SK-N-MC (cell line): ENCODE data around the gene GINS1.

Experiments
- DNase-seq: peaks from one replicate; pipeline ENCODE4 v3.0.0-alpha.2; 2011; ENCODE audit warnings: low read depth, low spot score
- H3K27ac ChIP-seq: fragments of 200-600 bp; sonication (generic); 2 replicates; pipeline ENCODE4 v1.5.1; 2016; ENCODE audit warnings: mixed run types
- H3K36me3 ChIP-seq: fragments of 200-600 bp; sonication (generic); 2 replicates; pipeline ENCODE4 v1.6.1; 2017; ENCODE audit warnings: antibody characterized with exemption, low read length, mixed read lengths; ENCODE audit not compliant: insufficient read depth
- H3K4me3 ChIP-seq: fragments of 200-600 bp; sonication (generic); 2 replicates; pipeline ENCODE4 v1.5.1; 2016
- H3K9ac ChIP-seq: fragments of 200-600 bp; sonication (generic); 2 replicates; pipeline ENCODE4 v1.8.0; 2017; ENCODE audit warnings: mixed run types, mixed read lengths; ENCODE audit not compliant: insufficient read length
- H3K9me3 ChIP-seq: fragments of 200-600 bp; sonication (generic); 2 replicates; pipeline ENCODE4 v1.6.1; 2017; ENCODE audit warnings: low read depth, mild to moderate bottlenecking, antibody characterized with exemption, low read length, moderate library complexity, mixed read lengths
- EZH2 ChIP-seq: fragments of 200-600 bp; sonication (generic); IDR thresholded peaks from one replicate; pipeline ENCODE4 v1.6.1; 2017; ENCODE audit warnings: antibody characterized with exemption
- FOXP2 ChIP-seq: optimal IDR thresholded peaks from 2 replicates; pipeline ENCODE3; 2011; ENCODE audit warnings: mild to moderate bottlenecking, moderate library complexity; ENCODE audit not compliant: insufficient read depth; ENCODE audit errors: extremely low read length, control extremely low read depth
- POLR2AphosphoS5 ChIP-seq: IDR thresholded peaks from 2 replicates; pipeline ENCODE4 v1.6.1; 2012; ENCODE audit warnings: mild to moderate bottlenecking, low read depth, low read length, borderline replicate concordance

The GINS1 gene

DNA sequence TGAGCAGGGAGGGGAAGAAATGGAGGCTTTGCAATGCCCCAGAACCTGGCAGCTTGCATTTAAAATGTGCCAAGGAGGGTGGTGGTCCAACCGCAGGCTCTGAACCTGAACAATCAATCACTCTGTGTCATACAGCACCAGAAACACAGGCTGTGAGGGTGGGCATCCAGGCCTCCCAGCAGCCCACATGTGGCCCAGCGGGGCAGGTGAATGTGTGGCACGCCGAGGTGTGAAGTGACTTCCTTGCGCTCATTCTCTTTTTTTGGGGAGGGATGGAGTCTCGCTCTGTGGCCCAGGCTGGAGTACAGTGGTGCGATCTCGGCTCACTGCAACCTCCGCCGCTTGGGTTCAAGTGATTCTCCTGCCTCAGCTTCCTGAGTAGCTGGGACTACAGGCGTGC, 80.5 kb downstream of the GINS1 start:
- no peak for DNase-seq
- H3K36me3 ChIP-seq: peaks cover 24% of the 10 kb centered on the region
- no peak overlapping the region for H3K4me3 ChIP-seq

DNA sequence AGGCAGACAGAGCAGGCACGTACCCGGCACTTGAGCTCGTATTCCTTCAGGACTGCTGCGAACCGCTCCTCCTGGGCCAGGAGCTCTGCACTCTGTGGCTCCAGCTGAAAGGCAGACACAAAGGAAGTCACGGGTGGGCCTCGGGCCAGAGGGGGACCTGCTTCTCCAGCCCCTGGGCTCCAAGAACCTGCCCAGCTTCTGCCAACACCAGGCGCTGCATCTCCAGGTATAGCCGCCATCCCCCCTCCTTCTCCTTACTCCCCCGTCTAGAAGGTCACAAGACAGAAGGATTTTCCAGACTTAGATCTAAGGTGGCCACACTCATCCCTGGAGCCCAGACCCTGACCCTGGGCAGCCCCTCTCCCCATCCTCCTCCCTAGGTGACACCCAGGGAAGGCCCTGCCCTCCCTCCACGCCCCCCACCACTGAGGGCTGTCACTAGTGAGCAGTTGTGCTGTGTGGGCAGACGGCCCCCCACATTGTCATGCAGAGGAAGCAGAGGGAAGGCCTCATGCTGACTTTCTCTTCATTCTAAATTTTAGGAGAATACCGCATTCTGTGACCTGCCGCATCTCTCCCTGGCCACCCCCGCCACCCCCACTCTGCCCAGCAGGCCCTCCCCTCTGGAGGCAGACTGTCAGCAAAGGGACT, 81.9 kb downstream of the GINS1 start:
- Histone ChIP-seq H3K9ac (no peak overlapping the region), H3K27ac (no peak overlapping the region), H3K9me3 (no peaks in the 10 kb centered on the region), H3K36me3 (peaks cover 23% of the 10 kb centered on the region), H3K4me3 (no peak overlapping the region)
- DNase-seq: no peak
- no peak for TF ChIP-seq FOXP2
- TF ChIP-seq EZH2: no peak
- no peak for TF ChIP-seq POLR2AphosphoS5

More for the DNA sequence above, 80.5 kb downstream of the GINS1 start:
- no peak for TF ChIP-seq EZH2
- Histone ChIP-seq H3K27ac (no peak overlapping the region), H3K9me3 (no peaks in the 10 kb centered on the region), H3K9ac (no peak overlapping the region)

DNA sequence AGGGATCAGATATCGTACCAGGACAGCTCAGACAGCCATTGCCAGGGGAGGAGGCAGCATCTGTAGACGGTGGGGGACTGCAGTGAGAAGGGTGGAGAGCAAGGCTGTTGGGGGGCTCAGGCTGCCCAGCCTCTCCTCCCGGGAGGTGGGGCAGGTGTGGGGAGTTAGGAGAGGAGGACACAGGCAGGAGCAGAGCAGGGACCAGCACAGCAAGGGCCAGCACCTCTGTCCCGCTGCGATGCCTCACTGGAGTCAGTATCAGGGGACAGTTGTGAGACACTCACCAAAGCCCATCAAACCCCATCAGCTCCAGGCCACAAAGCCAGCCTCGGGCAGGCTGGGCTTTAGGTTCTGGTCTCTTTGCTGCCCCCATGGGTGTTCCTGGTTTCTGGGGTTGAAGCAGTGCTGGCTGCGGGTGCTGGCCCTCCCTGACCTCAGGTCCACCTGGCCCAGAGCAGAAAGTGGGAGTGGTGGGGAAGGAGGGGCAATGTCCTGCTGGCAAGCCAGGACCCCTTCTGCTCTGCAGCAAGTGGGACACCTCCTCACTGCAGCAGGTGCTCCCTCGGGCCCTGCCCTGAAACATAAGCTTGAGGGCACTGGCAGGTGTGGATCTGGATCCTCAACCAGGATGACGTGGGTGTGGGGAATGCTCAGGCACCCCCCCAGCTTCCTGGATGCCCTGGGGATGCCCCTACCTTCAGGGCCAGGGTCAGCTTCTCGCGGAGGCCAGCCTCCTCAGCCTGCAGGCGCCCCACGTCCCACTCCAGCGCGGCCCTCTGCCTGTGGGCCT, 83.4 kb downstream of the GINS1 start:
- TF ChIP-seq POLR2AphosphoS5: no peak
- no peak for TF ChIP-seq EZH2
- no peak for TF ChIP-seq FOXP2
- no peak overlapping the region for H3K27ac ChIP-seq
- no peak overlapping the region for H3K9ac ChIP-seq
- peaks cover 13% of the 10 kb centered on the region for H3K36me3 ChIP-seq
- no peaks in the 10 kb centered on the region for H3K9me3 ChIP-seq
- H3K4me3 ChIP-seq: no peak overlapping the region
- DNase-seq: no peak

DNA sequence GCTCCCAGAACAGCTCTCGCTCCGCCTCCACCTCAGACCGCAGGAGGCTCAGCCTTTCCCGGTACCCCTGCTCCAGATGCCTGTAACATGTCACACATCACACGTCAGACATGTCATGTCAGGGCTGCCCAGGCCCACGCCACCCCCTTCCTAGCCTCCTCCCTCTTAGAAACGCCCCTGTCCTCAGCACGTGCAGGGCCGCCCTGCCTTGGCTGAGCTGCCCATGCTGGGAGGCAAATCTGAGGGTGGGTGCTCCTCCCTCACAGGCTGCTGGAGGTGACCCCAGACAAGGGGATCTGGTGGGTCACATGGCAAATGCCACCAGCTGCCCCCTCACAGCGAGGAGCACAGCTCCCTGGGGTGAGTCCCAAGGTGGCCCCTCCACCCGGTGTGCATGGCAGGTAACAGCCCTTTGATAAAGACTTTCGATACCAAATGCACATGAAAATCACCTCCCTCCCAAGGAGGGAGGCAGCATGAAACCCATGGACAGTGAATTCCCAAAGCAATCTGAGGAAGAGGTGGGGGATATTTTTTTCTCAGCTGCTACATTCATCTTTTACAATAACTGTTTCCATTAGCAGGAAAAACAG, 84.1 kb downstream of the GINS1 start:
- H3K36me3 ChIP-seq: peaks cover 13% of the 10 kb centered on the region
- no peak overlapping the region for H3K9ac ChIP-seq
- no peaks in the 10 kb centered on the region for H3K9me3 ChIP-seq
- no peak overlapping the region for H3K27ac ChIP-seq
- TF ChIP-seq FOXP2: no peak
- TF ChIP-seq POLR2AphosphoS5: no peak
- TF ChIP-seq EZH2: no peak
- no peak for DNase-seq
- H3K4me3 ChIP-seq: no peak overlapping the region

DNA sequence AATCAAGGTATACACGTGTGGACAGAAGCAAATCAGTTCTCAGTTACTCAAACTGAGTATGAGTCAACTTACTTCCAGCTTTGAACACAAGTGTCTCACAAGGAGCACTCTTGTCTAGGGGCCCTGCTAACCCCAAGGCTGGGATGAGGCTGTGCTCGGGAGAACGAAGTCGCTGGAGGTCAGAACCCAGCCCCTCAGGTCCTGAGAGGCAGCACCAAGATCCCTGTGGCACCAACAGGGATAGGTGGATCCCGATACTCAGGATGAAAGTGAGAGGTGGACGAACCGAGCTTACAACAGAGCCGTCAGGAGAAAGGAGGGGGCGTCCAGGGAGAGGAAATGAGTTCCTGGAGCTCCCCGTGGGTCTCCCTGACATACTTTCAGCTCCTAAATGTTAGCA, 85.7 kb downstream of the GINS1 start:
- TF ChIP-seq EZH2 (no peak), POLR2AphosphoS5 (no peak), FOXP2 (no peak)
- Histone ChIP-seq H3K4me3 (no peak overlapping the region), H3K27ac (no peak overlapping the region), H3K36me3 (peaks cover 4% of the 10 kb centered on the region; the same call in 1 of the 2 replicates), H3K9ac (no peak overlapping the region), H3K9me3 (no peaks in the 10 kb centered on the region)
- DNase-seq: no peak

DNA sequence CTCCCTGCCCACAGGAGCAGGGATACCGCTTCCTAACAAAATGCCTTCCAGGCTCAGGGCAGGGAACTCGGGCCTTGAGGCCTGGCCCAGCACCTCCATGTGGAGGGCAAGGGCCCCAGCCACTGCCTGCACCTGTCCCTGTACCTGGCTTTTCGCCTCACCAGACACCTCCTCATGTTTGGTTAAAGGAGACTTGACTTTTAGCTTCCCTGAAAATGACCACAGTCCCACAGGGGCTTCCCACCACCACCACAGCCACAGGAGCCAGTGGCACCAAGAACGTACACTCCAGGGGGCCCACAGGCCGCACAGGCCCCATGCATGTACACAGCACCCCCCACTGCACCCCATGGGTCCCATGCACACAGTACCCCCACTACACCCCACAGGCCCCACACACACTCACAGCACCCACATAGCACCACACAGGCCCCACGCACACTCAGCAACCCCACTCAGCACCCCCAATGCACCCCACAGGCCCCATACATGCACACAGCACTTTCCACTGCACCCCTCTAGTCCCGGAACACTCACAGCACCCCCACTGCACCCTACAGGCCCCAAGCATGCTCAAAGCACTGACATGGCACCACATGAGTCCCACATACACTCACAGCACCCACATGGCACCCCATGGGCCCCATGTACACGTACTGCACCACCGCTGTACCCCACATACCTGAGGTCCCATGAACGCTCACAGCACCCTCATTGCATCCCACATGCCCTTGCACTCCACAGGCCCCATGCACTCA, 86.5 kb downstream of the GINS1 start:
- H3K4me3 ChIP-seq: no peak overlapping the region
- H3K9ac ChIP-seq: no peak overlapping the region
- no peak overlapping the region for H3K27ac ChIP-seq
- DNase-seq: no peak
- TF ChIP-seq POLR2AphosphoS5: no peak
- H3K36me3 ChIP-seq: peaks cover 3% of the 10 kb centered on the region; the same call in 1 of the 2 replicates
- no peaks in the 10 kb centered on the region for H3K9me3 ChIP-seq

DNA sequence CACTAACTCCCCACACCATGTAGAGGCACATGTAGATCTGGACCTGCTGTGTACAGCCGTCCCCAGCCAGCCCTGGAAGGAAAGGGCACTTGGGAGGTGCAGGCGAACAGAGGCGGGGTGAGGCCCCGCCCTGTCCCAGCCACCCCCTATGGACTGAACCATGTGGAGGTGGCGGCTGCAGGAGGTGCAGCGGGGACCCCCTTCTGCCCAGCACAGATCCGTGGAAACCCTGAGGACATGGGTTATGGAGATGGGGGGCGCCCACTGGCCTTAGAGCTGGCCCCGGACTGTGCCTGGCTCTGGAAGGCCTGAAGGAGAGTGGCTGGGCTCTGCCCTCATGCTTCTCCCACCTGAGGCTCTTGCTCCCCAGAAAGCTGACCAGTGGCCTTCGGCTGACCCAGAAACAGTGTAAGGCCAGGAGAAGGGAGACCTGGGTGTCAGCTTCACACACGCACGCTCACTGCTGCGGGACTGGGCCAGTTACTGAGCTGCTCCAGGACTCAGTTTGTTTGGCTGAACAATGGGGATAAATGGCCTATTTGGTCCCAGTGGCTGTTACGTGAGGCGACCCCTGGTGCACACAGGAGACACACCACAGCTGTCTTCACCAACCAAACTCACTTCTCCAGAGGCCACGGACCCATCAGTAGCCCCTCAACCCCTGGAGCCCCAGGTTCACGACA, 87.2 kb downstream of the GINS1 start:
- TF ChIP-seq POLR2AphosphoS5 (no peak), FOXP2 (no peak), EZH2 (no peak)
- Histone ChIP-seq H3K27ac (no peak overlapping the region), H3K9me3 (no peaks in the 10 kb centered on the region), H3K36me3 (no peaks in the 10 kb centered on the region), H3K9ac (no peak overlapping the region), H3K4me3 (no peak overlapping the region)
- no peak for DNase-seq
